OCI-LY1 (cell line): ENCODE results near the gene RUNX1.

Experiments
- CTCF ChIP-seq: fragments of 200-600 bp; sonication (generic), shearing (Covaris generic); IDR thresholded peaks from 2 replicates; pipeline ENCODE4 v1.5.1; 2017; ENCODE audit warnings: mild to moderate bottlenecking, antibody characterized with exemption, low read length, moderate library complexity, mixed read lengths
- EZH2 ChIP-seq: fragments of 200-600 bp; sonication (generic), shearing (Covaris generic); IDR thresholded peaks from 2 replicates; pipeline ENCODE4 v1.8.0; 2017; ENCODE audit warnings: borderline replicate concordance, mixed run types, mild to moderate bottlenecking, antibody characterized with exemption, low read length, moderate library complexity, mixed read lengths

GRCh38 chr21:34768326-34768725, 280.8 kb downstream of the RUNX1 start:
- no peak for TF ChIP-seq CTCF
- no peak for TF ChIP-seq EZH2
